Esophagus muscularis mucosa (tissue), 4 donors: ENCODE measurements around the gene ABCC4. TPM values are rescaled to one million over a fixed set of nuclear protein-coding genes. Genes with fewer than 3 reads are reported as not detected.
A peak's percentile ranks its signal among the peaks of the same experiment; 100 is the strongest.

Experiments
- DNase-seq: peaks from one replicate; pipeline ENCODE4 v3.0.0-alpha.2; 2017; ENCODE audit errors: extremely low spot score
- H3K27ac ChIP-seq, 4 donors: fragments of 200-600 bp; sonication (generic); replicated peaks in 1 of 4; 1 replicate in 3 of 4; 2 replicates in 1 of 4; pipeline ENCODE4 v1.5.1; 2016 to 2019; ENCODE audit warnings: mild to moderate bottlenecking in 1 of 4
- H3K27me3 ChIP-seq, 4 donors: fragments of 200-600 bp; sonication (generic); one replicate each; pipeline versions ENCODE4 v1.5.1 to v1.6.0; 2016 to 2019
- H3K36me3 ChIP-seq, 4 donors: fragments of 200-600 bp; sonication (generic); one replicate each; pipeline ENCODE4 v1.5.1; 2016 to 2019
- H3K4me1 ChIP-seq, 4 donors: fragments of 200-600 bp; sonication (generic); one replicate each; pipeline ENCODE4 v1.5.1; 2016 to 2019
- H3K4me3 ChIP-seq, 4 donors: fragments of 200-600 bp; sonication (generic); 1 replicate in 2 of 4; 2 replicates in 2 of 4; pipeline ENCODE4 v1.5.1; 2016 to 2019; ENCODE audit warnings: mild to moderate bottlenecking in 4 of 4, moderate library complexity in 1 of 4
- H3K9me3 ChIP-seq, 4 donors: fragments of 200-600 bp; sonication (generic); 1 replicate in 3 of 4; 2 replicates in 1 of 4; pipeline ENCODE4 v1.5.1; 2016 to 2019
- EP300 ChIP-seq: sonication (generic); formaldehyde crosslinking; IDR thresholded peaks from one replicate; pipeline ENCODE4 v1.6.1; 2017; ENCODE audit warnings: antibody characterized with exemption
- POLR2A ChIP-seq: fragments of 450-650 bp; IDR thresholded peaks from one replicate; pipeline ENCODE4 v1.6.1; 2017; ENCODE audit warnings: antibody characterized with exemption, moderate library complexity, mild to moderate bottlenecking, low read depth
- POLR2AphosphoS5 ChIP-seq, 2 donors: sonication (generic); formaldehyde crosslinking; IDR thresholded peaks; one replicate each; pipeline ENCODE4 v1.6.1; 2017; ENCODE audit warnings: antibody characterized with exemption in 2 of 2
- WGBS: methylation state at CpG from one replicate; pipeline ENCODE4 v1.1.5; 2018; 5-methylcytosine and 5-hydroxymethylcytosine counted together
- intact Hi-C: fragments of 100-400 bp; cut with DNase I; formaldehyde crosslinking; loops from one replicate; pipeline ENCODE4 v1.15.1; 2023
- total RNA-seq, 4 donors: library from RNA; depleted of rRNA; stranded (reverse); fragments of >200 nt; gene quantifications; one replicate each; pipeline versions ENCODE4 v1.1.0 to v1.2.1, GENCODE V29; 2016
- TF ChIP-seq, protein P1 (sequence below), 3 experiments: fragments of 200-600 bp in 2 of 3; fragments of 450-650 bp in 1 of 3; sonication (generic) in 2 of 3; IDR thresholded peaks; one replicate each; pipeline ENCODE4 v1.5.1; 2017 to 2019; ENCODE audit warnings: antibody characterized with exemption in 3 of 3, mild to moderate bottlenecking in 2 of 3, moderate library complexity in 1 of 3

The ABCC4 gene
- total RNA-seq, 4 donors from 2014 or later = 5.0 to 6.3 (median 6.0) TPM

DNA sequence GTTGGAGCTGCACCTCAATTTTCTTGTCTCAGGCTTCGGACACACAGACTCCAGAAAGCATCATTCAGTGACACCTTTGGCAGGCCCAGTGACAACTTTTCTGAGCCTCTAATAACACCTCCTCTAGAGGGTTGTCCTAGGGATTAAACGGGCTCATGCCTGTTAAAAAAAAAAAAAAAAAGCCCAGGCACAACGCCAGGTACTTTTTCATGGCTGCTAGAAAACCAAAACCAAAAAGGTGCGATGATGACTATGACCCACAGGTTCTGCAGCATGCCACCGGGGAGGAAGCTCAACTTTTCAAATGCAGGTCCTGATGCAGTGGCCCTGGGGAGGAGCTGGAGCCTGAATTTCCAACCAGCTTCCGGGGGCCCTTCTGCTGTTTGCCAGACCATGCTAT lies 184.2 kb downstream of the ABCC4 start:
- TF ChIP-seq POLR2A (no peak), POLR2AphosphoS5 (IDR thresholded peaks at IDR 0.05) (no peak), EP300 (no peak)
- TF ChIP-seq, protein P1, sequence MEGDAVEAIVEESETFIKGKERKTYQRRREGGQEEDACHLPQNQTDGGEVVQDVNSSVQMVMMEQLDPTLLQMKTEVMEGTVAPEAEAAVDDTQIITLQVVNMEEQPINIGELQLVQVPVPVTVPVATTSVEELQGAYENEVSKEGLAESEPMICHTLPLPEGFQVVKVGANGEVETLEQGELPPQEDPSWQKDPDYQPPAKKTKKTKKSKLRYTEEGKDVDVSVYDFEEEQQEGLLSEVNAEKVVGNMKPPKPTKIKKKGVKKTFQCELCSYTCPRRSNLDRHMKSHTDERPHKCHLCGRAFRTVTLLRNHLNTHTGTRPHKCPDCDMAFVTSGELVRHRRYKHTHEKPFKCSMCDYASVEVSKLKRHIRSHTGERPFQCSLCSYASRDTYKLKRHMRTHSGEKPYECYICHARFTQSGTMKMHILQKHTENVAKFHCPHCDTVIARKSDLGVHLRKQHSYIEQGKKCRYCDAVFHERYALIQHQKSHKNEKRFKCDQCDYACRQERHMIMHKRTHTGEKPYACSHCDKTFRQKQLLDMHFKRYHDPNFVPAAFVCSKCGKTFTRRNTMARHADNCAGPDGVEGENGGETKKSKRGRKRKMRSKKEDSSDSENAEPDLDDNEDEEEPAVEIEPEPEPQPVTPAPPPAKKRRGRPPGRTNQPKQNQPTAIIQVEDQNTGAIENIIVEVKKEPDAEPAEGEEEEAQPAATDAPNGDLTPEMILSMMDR (IDR thresholded peaks at IDR 0.05) = no peak
- DNase-seq = peak; percentile 34
- intact Hi-C loops = no loop called here

DNA sequence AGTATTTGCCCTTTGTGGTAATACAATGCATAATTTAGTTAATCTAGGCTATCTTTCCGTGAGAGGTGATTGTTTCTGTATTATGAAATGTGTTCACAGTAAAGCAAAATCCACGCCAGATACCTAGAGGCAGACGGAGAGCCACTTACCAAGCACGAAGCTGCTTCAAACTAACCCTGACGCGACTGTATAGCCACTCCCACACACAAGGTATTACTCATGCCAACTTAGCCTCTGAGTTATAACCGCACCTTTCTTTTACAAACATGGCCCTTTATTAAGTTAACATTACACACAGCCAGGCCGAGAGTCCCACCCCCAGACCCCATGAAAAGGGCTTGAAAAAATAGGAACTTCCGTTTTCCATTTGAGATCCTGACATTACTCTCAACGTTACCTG lies 185.7 kb downstream of the ABCC4 start:
- WGBS = 90% methylated on average over 10 of the region's 10 CpGs
- intact Hi-C loops = no loop called here

More for the DNA sequence above, 184.2 kb downstream of the ABCC4 start:
- Histone ChIP-seq H3K9me3 (no peaks in the 10 kb centered on the region), H3K4me1 (no peaks in the 10 kb centered on the region), H3K36me3 (no peaks in the 10 kb centered on the region), H3K27me3 (no peaks in the 10 kb centered on the region), H3K4me3 (no peak overlapping the region), H3K27ac (no peak overlapping the region)
- WGBS = 61% methylated on average over 6 of the region's 6 CpGs

DNA sequence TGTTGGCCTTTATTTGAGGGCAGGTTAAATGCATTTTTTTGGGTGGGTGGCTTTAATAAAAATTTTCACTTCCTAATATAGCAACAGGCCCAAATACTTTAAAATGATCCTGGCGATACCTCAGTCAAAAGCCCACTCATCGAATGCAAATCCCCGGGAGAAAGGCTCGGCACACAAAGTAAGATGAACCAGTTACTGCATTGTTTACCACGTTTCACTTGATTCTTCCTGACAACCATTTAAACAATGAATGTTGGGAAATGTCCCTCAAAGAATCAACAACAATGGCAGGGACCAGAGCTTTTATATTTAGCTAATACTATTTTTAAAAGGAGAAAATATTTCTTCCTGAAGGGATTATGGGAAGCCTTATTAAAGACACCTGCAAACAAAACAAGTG lies 187.7 kb downstream of the ABCC4 start:
- H3K4me3 ChIP-seq = no peak overlapping the region
- 80% methylated on average over 5 of the region's 5 CpGs for WGBS
- H3K4me1 ChIP-seq = no peaks in the 10 kb centered on the region
- no peaks in the 10 kb centered on the region for H3K36me3 ChIP-seq
- DNase-seq = no peak
- H3K9me3 ChIP-seq = no peaks in the 10 kb centered on the region
- intact Hi-C loops = no loop called here
- no peak overlapping the region for H3K27ac ChIP-seq
- no peaks in the 10 kb centered on the region for H3K27me3 ChIP-seq
- TF ChIP-seq POLR2A (no peak), POLR2AphosphoS5 (IDR thresholded peaks at IDR 0.05) (no peak), EP300 (no peak)
- TF ChIP-seq, protein P1 (IDR thresholded peaks at IDR 0.05) = no peak

More for the DNA sequence above, 185.7 kb downstream of the ABCC4 start:
- no peak for DNase-seq
- Histone ChIP-seq H3K36me3 (no peaks in the 10 kb centered on the region), H3K27ac (no peak overlapping the region), H3K4me3 (no peak overlapping the region), H3K4me1 (no peaks in the 10 kb centered on the region), H3K27me3 (no peaks in the 10 kb centered on the region), H3K9me3 (no peaks in the 10 kb centered on the region)
- TF ChIP-seq POLR2A = no peak
- no peak for TF ChIP-seq EP300
- TF ChIP-seq POLR2AphosphoS5 (IDR thresholded peaks at IDR 0.05) = no peak
- TF ChIP-seq, protein P1 (IDR thresholded peaks at IDR 0.05) = no peak

DNA sequence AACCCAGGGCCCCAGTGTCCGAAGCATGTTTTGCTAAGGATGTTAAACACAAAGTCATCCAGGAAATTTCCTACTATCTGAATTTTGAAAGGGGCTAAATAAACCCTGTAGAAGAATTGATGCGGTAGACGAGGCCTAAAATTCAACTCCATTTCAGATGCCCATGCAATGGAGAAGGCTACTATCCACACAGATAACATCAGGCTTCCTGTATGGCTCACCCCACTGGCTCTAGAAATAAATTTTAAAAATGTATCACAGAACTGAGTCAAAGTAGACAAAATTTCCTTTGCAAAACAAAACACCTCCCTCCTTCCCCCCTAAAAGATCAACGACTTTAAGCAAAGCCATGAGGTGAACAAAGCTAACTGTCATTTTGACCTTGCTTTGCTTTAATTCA lies 188.4 kb downstream of the ABCC4 start:
- 91% methylated on average over 4 of the region's 4 CpGs for WGBS
- Histone ChIP-seq H3K9me3 (no peaks in the 10 kb centered on the region), H3K4me3 (no peak overlapping the region), H3K4me1 (no peaks in the 10 kb centered on the region), H3K27ac (no peak overlapping the region), H3K27me3 (no peaks in the 10 kb centered on the region), H3K36me3 (no peaks in the 10 kb centered on the region)
- intact Hi-C loops = no loop called here
- no peak for TF ChIP-seq POLR2A
- no peak for TF ChIP-seq POLR2AphosphoS5 (IDR thresholded peaks at IDR 0.05)
- TF ChIP-seq EP300 = no peak
- TF ChIP-seq, protein P1 (IDR thresholded peaks at IDR 0.05) = no peak
- no peak for DNase-seq

DNA sequence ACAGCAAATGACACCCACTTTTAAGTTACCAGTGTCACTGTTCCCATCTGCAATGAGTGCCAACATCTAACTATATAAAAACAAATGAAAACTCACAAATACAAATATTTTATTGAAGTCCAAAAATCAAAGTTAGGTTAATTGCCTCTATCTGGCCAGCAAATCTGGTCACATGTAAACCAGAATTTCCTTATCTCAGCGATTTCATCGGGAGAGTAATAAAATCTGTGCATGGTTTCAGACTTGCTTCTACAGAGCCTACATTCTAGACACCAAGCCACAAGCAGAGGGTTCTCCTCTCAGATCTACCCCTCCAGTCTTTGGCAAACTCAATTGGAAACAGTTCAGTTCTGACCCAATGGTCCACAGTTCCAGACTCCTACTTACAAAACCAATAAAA lies 189.6 kb downstream of the ABCC4 start:
- Histone ChIP-seq H3K36me3 (no peaks in the 10 kb centered on the region), H3K27ac (no peak overlapping the region), H3K4me3 (no peak overlapping the region), H3K9me3 (no peaks in the 10 kb centered on the region), H3K4me1 (no peaks in the 10 kb centered on the region), H3K27me3 (no peaks in the 10 kb centered on the region)
- DNase-seq = no peak
- intact Hi-C loops = no loop called here
- TF ChIP-seq, protein P1 (IDR thresholded peaks at IDR 0.05) = no peak
- TF ChIP-seq EP300 = no peak
- no peak for TF ChIP-seq POLR2AphosphoS5 (IDR thresholded peaks at IDR 0.05)
- TF ChIP-seq POLR2A = no peak
- 80% methylated on average over 2 of the region's 2 CpGs for WGBS
